Measurements from ENCODE around the gene ITPR1. TPM values are rescaled to one million over a fixed set of nuclear protein-coding genes. Genes with fewer than 3 reads are reported as not detected.

The ITPR1 gene
- total and polyA plus RNA-seq, 11 donors = 8.9 to 55.8 (median 19.9) TPM

DNA sequence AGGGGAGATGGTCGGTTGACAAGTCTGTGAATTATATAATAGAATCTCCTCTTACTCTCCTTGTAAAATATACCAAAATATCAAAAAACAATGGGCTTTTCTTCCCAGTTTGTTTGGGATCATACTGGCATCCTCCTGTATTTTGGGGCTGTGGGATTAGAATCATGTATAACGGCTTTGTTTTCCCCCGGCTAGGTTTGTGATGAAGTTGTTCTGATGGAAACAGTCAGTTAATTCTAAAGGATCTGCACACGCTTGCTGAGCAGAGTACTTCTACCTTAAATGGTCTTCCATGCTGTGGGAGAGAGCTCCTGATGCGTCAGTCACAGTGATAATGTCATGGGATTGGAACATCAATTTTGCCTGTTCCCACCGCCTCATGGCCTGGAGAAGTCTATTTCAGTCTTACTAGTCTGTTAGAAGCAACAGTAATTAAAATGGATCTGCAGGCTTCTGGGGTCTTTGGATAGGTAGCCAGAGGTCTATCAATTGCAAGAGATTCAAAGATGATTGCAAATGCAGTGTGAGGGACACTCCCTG lies 81.3 kb downstream of the ITPR1 start:
- Histone ChIP-seq H3K36me3 (no peaks in the 10 kb centered on the region), H3K27me3 (no peaks in the 10 kb centered on the region), H3K9me3 (no peaks in the 10 kb centered on the region), H3K4me1 (peaks cover 0 to 11% (median 0%) of the 10 kb centered on the region in 12 donors), H3K27ac (peak overlapping the region in 1 of 12 donors; percentile 14), H3K4me3 (no peak overlapping the region)
- no peak for DNase-seq
- intact Hi-C loops (cut with DNase I) = no loop called here
- no peak for TF ChIP-seq POLR2A (IDR thresholded peaks at IDR 0.05)
- TF ChIP-seq, protein P1, sequence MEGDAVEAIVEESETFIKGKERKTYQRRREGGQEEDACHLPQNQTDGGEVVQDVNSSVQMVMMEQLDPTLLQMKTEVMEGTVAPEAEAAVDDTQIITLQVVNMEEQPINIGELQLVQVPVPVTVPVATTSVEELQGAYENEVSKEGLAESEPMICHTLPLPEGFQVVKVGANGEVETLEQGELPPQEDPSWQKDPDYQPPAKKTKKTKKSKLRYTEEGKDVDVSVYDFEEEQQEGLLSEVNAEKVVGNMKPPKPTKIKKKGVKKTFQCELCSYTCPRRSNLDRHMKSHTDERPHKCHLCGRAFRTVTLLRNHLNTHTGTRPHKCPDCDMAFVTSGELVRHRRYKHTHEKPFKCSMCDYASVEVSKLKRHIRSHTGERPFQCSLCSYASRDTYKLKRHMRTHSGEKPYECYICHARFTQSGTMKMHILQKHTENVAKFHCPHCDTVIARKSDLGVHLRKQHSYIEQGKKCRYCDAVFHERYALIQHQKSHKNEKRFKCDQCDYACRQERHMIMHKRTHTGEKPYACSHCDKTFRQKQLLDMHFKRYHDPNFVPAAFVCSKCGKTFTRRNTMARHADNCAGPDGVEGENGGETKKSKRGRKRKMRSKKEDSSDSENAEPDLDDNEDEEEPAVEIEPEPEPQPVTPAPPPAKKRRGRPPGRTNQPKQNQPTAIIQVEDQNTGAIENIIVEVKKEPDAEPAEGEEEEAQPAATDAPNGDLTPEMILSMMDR (IDR thresholded peaks at IDR 0.05) = no peak
- no peak for ATAC-seq
- 80 to 89% (median 82%) methylated on average over 6 of the region's 6 CpGs for WGBS, 4 donors

DNA sequence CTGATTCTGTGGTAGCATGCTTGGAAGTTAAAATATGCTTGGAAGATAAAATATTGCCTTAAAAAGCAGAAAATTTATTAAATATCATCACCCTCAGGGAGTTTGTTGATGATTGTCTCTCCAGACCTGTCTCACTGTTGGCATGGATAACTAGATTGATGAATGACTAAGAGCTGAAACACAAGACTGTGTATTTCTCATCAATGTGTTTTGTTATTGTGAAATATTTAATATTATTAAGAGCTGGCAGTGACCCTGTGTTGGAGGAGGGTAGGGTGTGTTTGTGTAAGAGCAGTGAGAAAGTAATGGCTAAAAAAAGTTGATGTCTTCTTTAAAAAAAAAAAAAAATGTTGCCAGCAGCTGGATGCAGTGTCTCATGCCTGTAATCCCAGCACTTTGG lies 82.2 kb downstream of the ITPR1 start:
- peaks cover 0 to 17% (median 3%) of the 10 kb centered on the region in 12 donors for H3K4me1 ChIP-seq
- TF ChIP-seq POLR2A (IDR thresholded peaks at IDR 0.05) = no peak
- TF ChIP-seq, protein P1 (IDR thresholded peaks at IDR 0.05) = no peak

DNA sequence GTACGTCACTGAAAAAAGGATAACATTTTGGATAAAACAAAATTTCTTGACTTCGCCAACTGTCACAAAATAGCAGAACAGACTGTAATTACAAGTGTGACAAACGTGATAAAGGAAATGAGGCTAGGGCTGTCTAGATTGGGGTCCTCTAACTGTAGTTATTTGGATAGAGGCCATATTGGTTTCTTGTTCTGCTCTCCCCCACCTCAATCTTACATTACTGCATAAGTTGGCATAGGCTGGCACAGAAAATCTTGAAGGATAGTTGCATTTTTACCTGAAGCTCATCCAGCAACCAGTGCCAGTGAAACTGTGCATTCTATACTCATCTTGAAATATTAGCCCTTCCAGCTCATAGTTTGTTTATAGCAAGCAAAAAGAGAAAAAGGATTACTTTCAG lies 84.6 kb downstream of the ITPR1 start:
- ATAC-seq (no peak), DNase-seq (no peak)
- H3K36me3 ChIP-seq = no peaks in the 10 kb centered on the region
- WGBS, 4 donors = 78 to 85% (median 82%) methylated on average over 3 of the region's 3 CpGs
- intact Hi-C loops (cut with DNase I) = no loop called here
- TF ChIP-seq, protein P1 (IDR thresholded peaks at IDR 0.05) = no peak
- no peak for TF ChIP-seq POLR2A (IDR thresholded peaks at IDR 0.05)
- H3K27me3 ChIP-seq = no peaks in the 10 kb centered on the region
- H3K27ac ChIP-seq = no peak overlapping the region
- H3K9me3 ChIP-seq = no peaks in the 10 kb centered on the region
- H3K4me1 ChIP-seq = peaks cover 0 to 36% (median 23%) of the 10 kb centered on the region in 12 donors
- H3K4me3 ChIP-seq = no peak overlapping the region

More for the DNA sequence above, 82.2 kb downstream of the ITPR1 start:
- no peak overlapping the region for H3K27ac ChIP-seq
- no peak for DNase-seq
- H3K9me3 ChIP-seq = no peaks in the 10 kb centered on the region
- no peaks in the 10 kb centered on the region for H3K27me3 ChIP-seq
- H3K36me3 ChIP-seq = no peaks in the 10 kb centered on the region
- no peak overlapping the region for H3K4me3 ChIP-seq
- intact Hi-C loops (cut with DNase I) = no loop called here
- peak in 1 of 4 donors; percentile 45 for ATAC-seq

DNA sequence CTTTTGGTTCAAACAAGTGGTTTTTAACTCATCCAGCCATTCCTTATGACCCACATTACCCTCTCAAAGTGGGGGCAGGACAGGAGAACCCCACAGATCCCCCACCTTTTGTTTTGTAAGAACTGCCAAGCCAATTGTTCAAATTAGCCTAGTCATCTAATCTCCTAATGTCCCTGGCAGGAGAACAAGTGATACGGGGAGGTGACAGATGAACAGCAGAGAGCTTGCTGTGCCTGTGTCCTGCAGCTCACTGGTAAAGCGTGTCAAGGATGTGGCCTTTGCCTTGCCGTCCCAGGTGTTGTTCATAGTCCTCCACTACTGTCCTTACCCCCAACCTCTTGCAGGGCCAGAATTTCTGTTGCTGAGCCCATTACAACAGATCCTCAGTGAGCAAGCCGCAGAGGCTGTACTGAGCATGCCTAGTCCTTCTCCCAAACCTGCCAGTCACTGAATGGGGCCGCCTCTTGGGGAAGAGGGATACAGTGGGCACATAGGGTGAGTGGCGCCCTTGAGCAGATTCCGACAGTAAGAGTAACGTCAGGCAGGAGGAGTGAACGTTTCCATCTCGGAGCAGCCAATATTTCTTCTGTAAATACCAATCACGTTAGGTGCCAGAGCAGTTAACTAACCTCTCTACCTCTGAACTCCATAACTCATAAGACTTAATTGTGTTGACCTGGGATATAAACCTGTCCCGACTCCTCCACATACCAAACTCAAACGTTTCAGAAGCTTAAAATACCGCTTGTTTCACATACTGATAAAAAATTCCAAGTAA lies 87.4 kb downstream of the ITPR1 start:
- ATAC-seq (peak; percentile 64 to 88 (median 76)), DNase-seq (peak in 4 of 5 donors; percentile 12 to 52 (median 37))
- H3K27ac ChIP-seq = peak overlapping the region in 11 of 12 donors; percentile 47 to 84 (median 77)
- H3K27me3 ChIP-seq = no peaks in the 10 kb centered on the region
- peaks cover 0 to 53% (median 42%) of the 10 kb centered on the region in 12 donors for H3K4me1 ChIP-seq
- H3K9me3 ChIP-seq = no peaks in the 10 kb centered on the region
- TF ChIP-seq, protein P1 (IDR thresholded peaks at IDR 0.05) = no peak
- TF ChIP-seq POLR2A (IDR thresholded peaks at IDR 0.05) = no peak
- no peak overlapping the region for H3K4me3 ChIP-seq
- no peaks in the 10 kb centered on the region for H3K36me3 ChIP-seq
- 55 to 64% (median 58%) methylated on average over 14 of the region's 14 CpGs for WGBS, 4 donors
- intact Hi-C loops (cut with DNase I) = loop anchor here in 8 of 10 donors (5.0 to 10.0 kb wide), 7 partner anchors 46 to 228 kb away; partner anchors contain the start of gene ITPR1 (in 7 of the 8)

Data from heart left ventricle (tissue), 16 donors.